HG03175 (cell line): ENCODE measurements around the gene EFCAB6.

Experiments
- ATAC-seq: cut with Tn5 transposase; IDR thresholded peaks from one replicate; pipeline ENCODE4 v1.9.1; 2021; ENCODE audit warnings: mild to moderate bottlenecking, moderate library complexity; ENCODE audit not compliant: unreplicated experiment

Gene EFCAB6

GRCh38 chr22:43555561-43556515 lies 256.3 kb downstream of the EFCAB6 start:
- no peak for ATAC-seq

DNA sequence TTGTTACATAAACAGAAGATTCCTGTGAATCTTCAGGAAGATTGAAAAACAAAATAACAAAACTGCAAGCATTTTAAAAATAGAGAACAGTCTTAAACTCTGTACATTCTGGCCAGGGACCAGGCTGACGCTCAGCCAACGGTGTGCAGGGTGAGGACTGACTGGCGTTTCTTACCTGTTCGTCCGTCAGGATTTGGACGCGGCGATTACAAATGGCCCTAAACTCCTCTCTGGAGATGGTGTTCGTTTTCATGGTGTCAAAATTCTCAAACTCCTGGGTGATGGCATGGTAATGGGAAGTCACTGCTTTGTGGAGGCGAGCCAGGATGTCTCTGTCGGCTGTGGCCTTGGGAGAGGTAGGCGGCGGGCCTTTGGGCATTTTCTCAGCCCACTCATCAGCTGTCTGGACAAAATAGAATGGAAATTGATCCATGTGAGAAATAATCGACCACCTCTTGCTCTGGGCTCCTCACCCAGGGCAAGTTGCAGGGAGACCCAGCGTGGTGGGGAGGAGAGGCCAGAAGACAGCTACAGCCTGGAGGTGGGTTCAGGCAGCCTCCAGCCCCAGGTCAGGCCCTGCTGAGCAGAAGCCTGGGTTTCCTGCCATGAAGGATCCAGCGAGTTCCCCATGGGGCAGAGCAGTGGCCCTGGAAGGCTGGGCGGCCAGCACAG lies 257.3 kb downstream of the EFCAB6 start:
- ATAC-seq = no peak

GRCh38 chr22:43554259-43554636 lies 257.9 kb downstream of the EFCAB6 start:
- no peak for ATAC-seq

- ATAC-seq = no peak
These were observed 258.4 kb downstream of the EFCAB6 start for GRCh38 chr22:43553451-43554258.

- no peak for ATAC-seq
These were observed 261.4 kb downstream of the EFCAB6 start for GRCh38 chr22:43550672-43551071.

GRCh38 chr22:43550024-43550620 lies 262.0 kb downstream of the EFCAB6 start:
- ATAC-seq = no peak

DNA sequence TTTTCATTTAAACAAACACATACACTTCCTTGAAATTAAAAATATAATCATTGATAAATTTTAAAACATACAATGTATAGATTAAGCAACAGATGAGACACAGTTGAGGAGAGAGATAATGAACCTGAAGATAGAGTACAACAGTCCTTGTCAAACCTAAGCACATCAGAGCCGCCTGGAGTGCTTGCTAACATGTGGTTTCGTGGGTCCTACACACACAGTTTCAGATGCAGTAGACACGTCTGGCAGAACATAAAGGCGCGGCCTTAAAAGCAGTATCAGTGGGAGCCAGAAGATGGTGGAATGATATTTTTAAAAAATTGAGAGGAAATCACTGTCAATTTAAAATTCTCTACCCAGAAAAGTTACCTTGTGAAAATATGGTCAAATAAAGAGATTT lies 265.9 kb downstream of the EFCAB6 start:
- ATAC-seq = no peak

- ATAC-seq = no peak
These were observed 267.8 kb downstream of the EFCAB6 start for GRCh38 chr22:43544289-43544673.

- no peak for ATAC-seq
These were observed 268.4 kb downstream of the EFCAB6 start for GRCh38 chr22:43543522-43544288.

DNA sequence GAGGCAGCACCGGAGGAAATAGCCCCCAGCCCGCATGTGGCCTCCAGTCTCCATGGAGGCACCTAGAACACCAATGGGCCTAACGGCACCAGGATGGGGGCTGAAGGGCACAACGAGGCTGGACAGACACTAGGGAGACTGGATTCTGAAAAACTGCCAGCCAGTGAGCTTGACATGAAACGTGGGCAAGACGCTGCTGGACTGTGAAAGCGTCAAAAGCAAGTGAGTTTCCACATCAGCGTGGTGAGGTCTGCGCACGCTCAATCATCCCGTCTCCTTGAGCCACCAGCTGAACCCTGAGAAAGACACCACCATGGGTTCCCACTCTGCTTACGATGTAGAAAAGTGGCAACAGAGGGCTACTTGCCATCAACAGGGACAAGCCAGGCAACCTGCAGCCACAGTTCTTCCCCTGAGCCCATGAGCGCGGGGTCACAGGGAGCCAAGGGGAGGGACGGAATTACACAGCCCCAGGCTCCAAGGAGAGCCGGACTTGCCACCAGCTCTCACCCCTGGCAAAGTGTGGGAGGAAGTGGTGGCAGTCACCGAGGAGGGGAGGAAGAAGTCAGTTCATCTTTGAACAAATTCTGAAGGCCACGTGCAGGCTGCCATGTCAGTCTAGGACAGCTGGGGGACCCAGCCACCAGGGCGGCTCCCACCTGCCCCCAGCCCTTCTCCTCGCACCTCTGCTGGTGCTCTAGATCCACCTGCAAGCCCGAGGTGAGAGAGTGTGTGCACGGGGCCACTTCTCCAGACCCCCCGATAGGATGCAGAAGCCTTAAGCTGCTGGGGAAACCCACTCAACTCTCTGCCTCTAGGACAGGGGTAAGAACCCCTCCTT lies 269.2 kb downstream of the EFCAB6 start:
- ATAC-seq = no peak

DNA sequence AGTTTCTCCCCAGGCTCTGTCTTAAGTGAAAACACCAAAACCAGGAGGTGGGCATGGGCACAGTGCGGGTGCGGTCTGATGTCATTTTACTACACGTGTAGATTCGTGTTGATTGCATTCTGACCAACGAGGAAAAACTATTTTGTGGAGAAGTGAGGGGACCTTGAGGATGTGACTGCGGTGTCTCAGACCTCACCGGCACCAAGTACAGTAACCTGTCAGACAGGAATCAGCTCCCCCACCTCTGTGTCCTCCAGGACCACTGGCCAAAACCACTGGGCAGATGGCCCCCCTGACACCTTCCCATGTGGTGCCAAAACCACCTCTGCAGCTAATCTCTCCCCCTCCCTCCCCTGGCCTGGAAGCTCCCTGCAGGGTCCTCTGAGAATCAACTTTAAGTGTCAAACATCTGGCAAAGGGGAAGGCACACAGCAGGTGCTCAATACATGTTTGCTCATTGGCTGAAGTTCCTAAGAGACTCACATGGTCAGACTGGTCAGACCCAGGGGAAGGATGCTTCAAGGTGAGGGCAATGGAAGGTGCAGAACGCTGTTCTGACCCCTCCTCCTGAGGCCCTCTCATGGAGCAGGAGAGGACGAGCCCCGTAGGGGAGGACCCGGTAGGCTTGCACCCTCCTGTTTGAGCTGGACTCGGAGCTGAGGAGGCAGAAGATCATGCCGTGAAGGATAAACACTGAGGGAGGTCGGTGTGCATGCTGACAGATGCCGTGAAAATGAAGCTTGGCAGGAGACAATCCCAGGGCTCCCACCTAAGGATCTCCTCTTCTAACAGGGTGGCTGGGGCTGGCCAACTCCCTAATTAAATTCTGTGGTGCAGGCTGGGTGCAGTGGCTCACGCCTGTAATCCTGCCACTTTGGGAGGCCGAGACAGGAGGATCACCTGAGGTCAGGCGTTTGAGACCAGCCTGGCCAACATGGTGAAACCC lies 270.4 kb downstream of the EFCAB6 start:
- ATAC-seq = no peak

DNA sequence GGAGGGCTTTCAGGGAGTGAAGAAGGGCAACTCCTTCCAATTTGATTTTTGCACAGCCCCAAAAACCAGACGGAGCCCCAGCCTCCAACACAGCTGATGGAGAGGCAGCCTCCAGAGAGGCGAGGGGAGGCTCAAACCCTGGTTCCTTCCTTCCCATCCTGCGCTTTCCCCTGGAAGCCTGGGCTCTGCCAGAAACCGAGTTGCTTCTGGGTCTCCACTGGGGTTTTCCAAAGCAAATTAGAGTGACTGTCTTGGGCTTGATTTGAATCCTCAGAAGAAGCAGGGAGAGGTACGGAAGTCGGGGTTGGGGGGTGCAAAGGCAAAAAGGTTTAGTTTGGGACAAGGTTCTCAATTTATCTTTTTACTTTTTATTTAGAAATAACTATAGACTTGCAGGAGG lies 271.1 kb downstream of the EFCAB6 start:
- no peak for ATAC-seq

GRCh38 chr22:43540529-43540923 lies 271.6 kb downstream of the EFCAB6 start:
- ATAC-seq = no peak

DNA sequence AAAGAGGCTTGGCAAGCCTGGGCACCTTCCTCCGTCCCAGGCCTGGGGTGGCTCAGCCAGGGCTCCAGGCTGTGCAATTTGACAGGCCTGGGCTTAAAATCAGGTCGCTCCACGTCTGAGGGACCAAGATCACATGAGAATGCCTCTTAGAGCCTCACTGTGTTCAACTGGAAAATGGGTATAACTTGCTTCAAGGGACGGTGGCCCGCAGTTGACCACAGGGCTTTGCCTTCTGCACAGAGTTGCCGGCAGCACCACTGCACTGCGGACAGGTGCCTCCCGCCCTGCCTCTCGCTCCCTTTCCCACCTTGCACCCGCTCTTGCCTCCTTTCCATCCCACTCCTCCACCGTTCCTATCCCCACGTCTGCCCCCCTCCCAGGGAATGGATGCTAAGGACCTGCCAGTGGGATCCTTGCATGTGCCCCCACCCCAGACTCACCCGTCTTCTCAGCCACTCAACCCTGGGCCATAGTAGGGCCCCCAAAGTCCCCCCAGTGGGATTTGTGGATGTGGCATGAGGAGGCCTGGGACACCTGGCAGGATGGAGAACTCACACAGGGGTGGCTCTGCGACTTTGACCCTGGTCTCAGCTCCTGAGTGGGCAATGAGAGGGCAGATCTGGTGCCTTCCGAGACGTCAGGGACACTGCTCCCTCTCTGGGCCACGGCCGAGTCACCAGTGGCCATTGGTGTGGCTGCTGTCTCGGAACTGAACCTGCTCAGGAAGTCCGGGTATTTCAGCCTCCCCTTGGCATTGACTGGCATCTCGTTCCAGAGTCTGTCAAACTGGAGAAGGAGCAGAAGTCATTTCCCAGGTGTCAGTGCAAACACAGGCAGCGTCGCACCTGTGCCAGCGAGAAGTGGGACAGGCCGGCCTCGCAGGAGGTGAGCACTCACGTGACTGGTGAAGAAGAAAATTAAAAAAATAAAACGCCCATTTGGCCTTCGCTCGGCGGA lies 272.3 kb downstream of the EFCAB6 start:
- no peak for ATAC-seq

GRCh38 chr22:43537019-43537585 lies 275.0 kb downstream of the EFCAB6 start:
- no peak for ATAC-seq

- no peak for ATAC-seq
These were observed 276.4 kb downstream of the EFCAB6 start for GRCh38 chr22:43535741-43536140.

DNA sequence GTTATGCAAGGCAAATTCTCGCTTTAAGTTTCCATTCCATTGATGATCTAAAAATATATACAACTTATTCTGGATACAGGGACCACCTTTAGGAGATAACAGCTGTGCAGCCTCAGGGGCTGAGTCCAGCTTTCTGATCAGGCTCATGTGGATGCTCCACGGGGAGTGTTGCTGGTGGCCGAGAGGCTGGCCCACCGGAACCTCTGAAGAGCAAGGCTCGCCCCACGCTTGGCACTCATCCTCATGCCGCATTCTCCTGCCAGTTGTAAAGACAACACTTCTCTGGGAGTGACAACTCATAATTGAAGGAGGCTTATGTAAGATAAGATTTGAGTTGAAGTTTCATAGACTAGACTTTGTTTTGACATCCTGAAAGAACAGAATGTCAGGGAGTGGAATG lies 276.8 kb downstream of the EFCAB6 start:
- no peak for ATAC-seq
